Neuron (in vitro differentiated cells): Measurements from ENCODE around the gene C11orf58.

ENCODE experiments used
- H2AFZ ChIP-seq: one replicate; pipeline ENCODE4 v1.6.1; 2013; ENCODE audit warnings: low read depth, mild to moderate bottlenecking, inconsistent platforms, low read length, moderate library complexity
- H3K27me3 ChIP-seq: one replicate; pipeline ENCODE4 v1.6.1; 2013; ENCODE audit warnings: low read length; ENCODE audit not compliant: insufficient read depth
- H3K36me3 ChIP-seq: one replicate; pipeline ENCODE4 v1.6.1; 2013; ENCODE audit warnings: low read length; ENCODE audit not compliant: insufficient read depth
- H3K4me1 ChIP-seq: one replicate; pipeline ENCODE4 v1.6.1; 2013; ENCODE audit warnings: low read length; ENCODE audit not compliant: insufficient read depth
- H3K4me3 ChIP-seq: 2 replicates; pipeline ENCODE4 v1.5.1; 2013; ENCODE audit warnings: mild to moderate bottlenecking, low read length, moderate library complexity
- H3K9me3 ChIP-seq: one replicate; pipeline ENCODE4 v1.6.1; 2013; ENCODE audit warnings: low read length

Gene C11orf58

DNA sequence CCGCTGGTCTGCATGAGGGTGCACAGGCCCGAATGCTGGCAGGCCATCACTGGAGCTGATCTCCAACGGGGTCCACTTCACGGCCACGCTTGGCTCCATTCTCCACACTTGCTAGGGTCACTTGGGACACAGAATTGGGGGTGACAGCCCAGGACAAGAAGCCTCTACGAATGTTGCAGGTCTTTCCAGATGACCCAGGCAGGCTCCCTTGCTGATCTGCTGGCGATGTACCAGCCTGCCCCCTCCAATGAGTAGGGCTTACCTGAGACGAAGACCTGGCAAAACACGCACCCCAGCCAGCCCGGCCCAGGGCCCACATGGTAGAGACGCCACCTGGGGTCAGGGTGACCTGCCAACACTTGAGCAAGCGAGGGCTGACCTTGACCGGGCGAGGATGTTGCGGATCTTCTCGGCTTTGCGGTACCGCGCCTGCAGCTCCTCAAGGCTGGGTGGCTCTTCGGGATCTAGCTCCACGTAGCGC, 44.9 kb downstream of the C11orf58 start:
- no peaks in the 10 kb centered on the region for H3K9me3 ChIP-seq
- H2AFZ ChIP-seq, result no peak overlapping the region
- peaks cover 26% of the 10 kb centered on the region for H3K36me3 ChIP-seq
- H3K4me3 ChIP-seq, result no peak overlapping the region
- no peaks in the 10 kb centered on the region for H3K27me3 ChIP-seq
- H3K4me1 ChIP-seq, result peaks cover 21% of the 10 kb centered on the region

DNA sequence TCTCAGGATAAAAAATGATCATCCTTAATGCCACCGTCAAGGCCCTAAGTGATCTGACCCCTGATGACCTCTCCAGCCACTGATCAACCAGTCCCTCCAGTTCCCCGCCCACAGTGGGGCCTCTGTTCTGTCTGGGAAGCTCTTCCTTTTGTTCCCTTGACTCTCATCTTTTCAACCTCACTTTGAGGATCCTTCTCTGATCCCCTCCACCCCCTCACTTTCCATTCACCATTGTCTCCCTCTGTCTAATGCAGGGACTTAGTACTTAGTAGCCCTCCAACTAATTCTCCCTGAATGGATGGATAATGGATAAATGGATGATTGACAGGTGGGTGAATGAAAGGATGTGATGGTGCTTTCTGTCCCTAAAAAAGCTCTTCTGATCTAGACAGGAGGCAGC, 45.6 kb downstream of the C11orf58 start:
- Histone ChIP-seq H3K36me3 (peaks cover 20% of the 10 kb centered on the region), H3K9me3 (no peaks in the 10 kb centered on the region), H2AFZ (no peak overlapping the region), H3K4me1 (peaks cover 21% of the 10 kb centered on the region), H3K4me3 (no peak overlapping the region), H3K27me3 (no peaks in the 10 kb centered on the region)

- Histone ChIP-seq H3K27me3 (no peaks in the 10 kb centered on the region), H3K4me1 (peaks cover 21% of the 10 kb centered on the region), H2AFZ (no peak overlapping the region), H3K36me3 (peaks cover 20% of the 10 kb centered on the region), H3K9me3 (no peaks in the 10 kb centered on the region), H3K4me3 (no peak overlapping the region)
Measured at GRCh38 chr11:16784666-16785065, 46.2 kb downstream of the C11orf58 start.

- Histone ChIP-seq H3K27me3 (no peaks in the 10 kb centered on the region), H3K4me1 (peaks cover 21% of the 10 kb centered on the region), H2AFZ (no peak overlapping the region), H3K9me3 (no peaks in the 10 kb centered on the region), H3K4me3 (no peak overlapping the region), H3K36me3 (peaks cover 27% of the 10 kb centered on the region)
Measured at GRCh38 chr11:16785520-16786128, 47.2 kb downstream of the C11orf58 start.

- Histone ChIP-seq H3K36me3 (peaks cover 26% of the 10 kb centered on the region), H3K4me1 (peaks cover 21% of the 10 kb centered on the region), H3K27me3 (no peaks in the 10 kb centered on the region), H3K4me3 (no peak overlapping the region), H2AFZ (no peak overlapping the region), H3K9me3 (no peaks in the 10 kb centered on the region)
Measured at GRCh38 chr11:16786131-16786530, 47.7 kb downstream of the C11orf58 start.

DNA sequence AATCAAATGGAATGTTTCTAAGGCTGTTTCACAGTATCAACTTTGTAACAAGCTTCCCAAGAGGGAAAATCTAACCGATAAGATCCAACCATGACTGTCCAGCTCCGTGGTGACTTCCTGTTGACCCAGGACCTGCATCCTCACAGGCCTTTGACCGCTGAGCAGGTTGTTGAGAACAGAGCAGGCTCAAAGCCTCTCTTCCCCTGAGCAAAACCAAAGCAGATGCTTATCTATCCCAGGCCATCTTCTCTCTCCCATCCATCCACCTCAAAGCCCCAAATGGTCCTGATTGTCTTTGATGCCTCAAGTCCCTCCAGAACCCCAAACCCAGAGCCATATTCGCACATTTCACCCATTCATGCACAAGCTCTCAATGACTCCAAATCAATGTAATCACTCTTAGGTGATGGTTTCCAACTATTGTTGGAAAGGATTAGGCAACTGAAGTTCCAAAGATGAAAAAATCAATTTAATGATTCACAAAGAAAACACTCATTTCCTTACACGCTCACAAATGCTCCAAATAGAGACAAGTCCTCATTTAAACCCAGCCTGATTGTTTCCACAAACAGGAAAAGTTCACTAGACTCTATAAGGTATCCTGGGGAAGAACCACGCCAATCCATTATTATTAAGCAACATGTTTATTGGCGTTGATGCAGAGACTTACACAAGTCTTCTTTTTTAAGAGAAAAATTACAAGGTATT, 48.7 kb downstream of the C11orf58 start:
- no peaks in the 10 kb centered on the region for H3K9me3 ChIP-seq
- H3K27me3 ChIP-seq, result no peaks in the 10 kb centered on the region
- peaks cover 35% of the 10 kb centered on the region for H3K36me3 ChIP-seq
- peaks cover 28% of the 10 kb centered on the region for H3K4me1 ChIP-seq
- no peak overlapping the region for H2AFZ ChIP-seq
- H3K4me3 ChIP-seq, result no peak overlapping the region

DNA sequence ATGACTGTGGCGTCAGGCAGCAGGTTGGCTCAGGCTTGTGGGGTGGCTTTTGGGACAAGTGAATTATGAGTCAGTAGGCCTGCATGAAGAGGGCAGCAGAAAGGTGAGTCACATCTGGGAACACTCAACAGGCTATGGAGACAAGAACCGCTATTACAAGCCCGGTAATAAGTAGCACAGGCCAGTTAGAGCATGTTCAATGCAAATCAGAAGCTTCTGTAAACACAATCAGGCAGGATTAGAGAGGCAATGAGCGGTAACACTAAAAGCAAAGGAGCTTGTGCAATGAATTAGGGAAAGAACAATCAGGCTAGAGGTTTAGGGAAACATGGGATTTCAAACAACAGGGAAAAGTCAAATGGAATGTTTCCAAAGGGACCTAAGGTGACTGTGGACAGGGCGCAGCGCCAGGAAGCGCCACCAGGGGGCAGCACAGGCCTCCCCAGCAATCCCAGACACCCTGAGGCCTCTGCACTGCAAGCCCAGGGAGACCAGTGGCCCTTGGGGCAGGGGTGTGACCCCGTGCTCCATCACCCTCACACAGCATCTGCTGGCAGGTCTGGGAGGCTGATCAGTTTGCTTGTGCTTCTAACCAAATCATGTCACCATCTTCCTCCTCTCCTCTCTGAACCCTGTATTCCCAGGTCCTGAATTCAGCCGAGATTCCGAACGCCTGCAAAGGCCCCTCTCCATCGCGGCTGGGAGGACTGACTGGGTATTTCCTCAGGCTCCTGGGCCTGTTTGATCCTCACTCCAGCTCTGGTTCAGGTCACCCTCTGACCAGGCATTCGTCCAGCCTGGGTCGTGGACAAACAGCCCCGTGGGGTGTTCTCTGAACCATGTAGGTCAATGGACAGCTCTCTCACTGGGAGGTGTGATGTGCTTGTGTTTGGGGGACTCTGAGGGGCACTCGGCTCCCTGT, 50.0 kb downstream of the C11orf58 start:
- Histone ChIP-seq H2AFZ (no peak overlapping the region), H3K27me3 (no peaks in the 10 kb centered on the region), H3K9me3 (no peaks in the 10 kb centered on the region), H3K4me3 (no peak overlapping the region), H3K4me1 (peaks cover 27% of the 10 kb centered on the region), H3K36me3 (peaks cover 26% of the 10 kb centered on the region)

GRCh38 chr11:16789063-16789420, 50.6 kb downstream of the C11orf58 start:
- H3K4me3 ChIP-seq, result no peak overlapping the region
- no peaks in the 10 kb centered on the region for H3K9me3 ChIP-seq
- H3K4me1 ChIP-seq, result peaks cover 21% of the 10 kb centered on the region
- H2AFZ ChIP-seq, result no peak overlapping the region
- peaks cover 30% of the 10 kb centered on the region for H3K36me3 ChIP-seq
- no peaks in the 10 kb centered on the region for H3K27me3 ChIP-seq

DNA sequence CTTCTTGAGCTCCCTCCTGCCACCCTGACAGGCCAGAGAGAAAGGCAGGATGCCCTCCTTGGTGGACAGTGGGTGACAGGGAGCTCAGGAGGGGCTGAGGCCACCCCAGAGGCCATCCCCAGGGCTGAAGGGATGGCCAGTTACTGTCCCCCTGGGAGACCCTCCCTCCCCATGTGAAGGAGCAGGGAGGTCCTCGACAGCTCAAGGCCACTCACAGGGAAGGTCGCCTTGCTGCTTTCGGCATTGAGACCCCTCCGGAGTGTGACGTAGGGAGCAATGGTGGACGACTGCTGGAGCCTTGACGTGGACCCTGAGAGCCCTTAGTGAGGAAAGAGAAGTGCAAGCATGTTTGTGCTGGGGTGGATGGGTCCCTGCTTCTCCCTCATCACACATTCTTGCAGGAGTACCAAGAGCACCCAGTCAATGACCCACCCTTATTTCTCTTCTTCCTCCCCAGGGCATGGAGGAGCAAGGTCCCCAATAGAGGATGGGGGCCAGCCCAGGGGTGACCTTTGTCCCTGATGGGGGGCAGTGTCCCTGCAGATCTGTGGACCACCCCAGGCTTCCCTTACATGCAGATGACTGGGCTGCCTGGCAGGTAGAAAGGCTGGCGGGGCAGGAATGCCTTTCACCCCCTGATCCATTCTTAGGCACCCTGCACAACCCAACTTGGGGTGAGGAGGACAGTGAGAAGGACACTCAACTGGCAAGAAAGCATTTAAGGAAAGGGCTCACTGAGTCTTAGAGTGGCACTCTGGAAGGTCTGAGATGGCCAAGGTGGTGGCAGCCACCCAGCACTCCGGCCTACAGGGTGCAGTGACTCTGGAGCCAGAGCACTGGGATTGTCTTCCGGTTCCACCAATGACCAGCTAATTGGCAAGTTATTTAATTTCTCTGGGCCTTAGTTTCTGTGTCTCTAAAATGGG, 51.4 kb downstream of the C11orf58 start:
- Histone ChIP-seq H3K36me3 (peaks cover 35% of the 10 kb centered on the region), H3K9me3 (no peaks in the 10 kb centered on the region), H3K4me1 (peaks cover 13% of the 10 kb centered on the region), H2AFZ (no peak overlapping the region), H3K27me3 (no peaks in the 10 kb centered on the region), H3K4me3 (no peak overlapping the region)

DNA sequence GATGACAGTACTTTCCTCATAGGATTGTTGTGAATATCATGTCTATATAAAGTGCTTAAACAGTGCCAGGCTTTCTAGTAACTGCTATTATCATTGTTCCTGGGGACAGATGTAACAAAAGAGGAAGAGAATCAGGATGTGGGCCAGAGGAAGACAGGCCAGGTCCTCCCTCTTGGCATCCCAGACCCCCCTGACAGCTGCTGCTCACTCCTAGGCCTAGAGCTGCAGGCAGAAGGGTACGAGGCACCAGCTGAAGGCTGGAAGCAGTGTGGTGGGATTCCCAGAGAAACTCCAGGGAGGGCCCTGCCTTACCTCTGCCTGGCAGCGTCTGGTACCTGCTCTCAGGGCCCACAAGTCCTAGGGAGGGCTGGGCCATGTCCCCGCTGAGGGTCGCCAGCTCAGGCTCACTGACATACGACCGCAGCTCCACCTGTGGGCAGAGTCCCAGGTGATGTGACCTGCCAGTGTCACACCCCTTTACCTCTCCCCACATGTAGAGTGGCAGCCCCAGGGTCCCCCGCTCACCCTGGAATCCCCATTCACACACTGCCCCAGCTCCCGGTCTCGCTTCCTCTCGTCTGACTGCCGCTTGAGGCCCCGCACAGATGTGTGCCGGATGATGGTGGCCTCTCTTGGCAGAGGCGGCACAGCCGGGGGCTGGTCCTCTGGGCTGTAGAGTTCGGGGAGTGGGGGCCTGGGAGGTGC, 52.2 kb downstream of the C11orf58 start:
- no peak overlapping the region for H2AFZ ChIP-seq
- no peak overlapping the region for H3K4me3 ChIP-seq
- peaks cover 7% of the 10 kb centered on the region for H3K4me1 ChIP-seq
- no peaks in the 10 kb centered on the region for H3K9me3 ChIP-seq
- H3K36me3 ChIP-seq, result peaks cover 39% of the 10 kb centered on the region
- no peaks in the 10 kb centered on the region for H3K27me3 ChIP-seq

GRCh38 chr11:16791191-16791961, 52.9 kb downstream of the C11orf58 start:
- H3K9me3 ChIP-seq, result no peaks in the 10 kb centered on the region
- H3K4me1 ChIP-seq, result peaks cover 7% of the 10 kb centered on the region
- peaks cover 41% of the 10 kb centered on the region for H3K36me3 ChIP-seq
- H2AFZ ChIP-seq, result no peak overlapping the region
- no peak overlapping the region for H3K4me3 ChIP-seq
- H3K27me3 ChIP-seq, result no peaks in the 10 kb centered on the region
